Peyer's patch (tissue), 4 donors: ENCODE data around the gene VPS35L.

Experiments used
- CTCF ChIP-seq, 6 experiments: fragments of 450-650 bp in 4 of 6; fragments of 200-600 bp in 2 of 6; sonication (generic) in 1 of 6; IDR thresholded peaks; one replicate each; pipeline ENCODE4 v1.5.1; 2017 to 2019; ENCODE audit warnings: antibody characterized with exemption in 6 of 6, mild to moderate bottlenecking in 3 of 6, moderate library complexity in 1 of 6
- POLR2A ChIP-seq, 2 donors: fragments of 450-650 bp; IDR thresholded peaks; one replicate each; pipeline ENCODE4 v1.5.1; 2017; ENCODE audit warnings: antibody characterized with exemption in 2 of 2, mild to moderate bottlenecking in 2 of 2, moderate library complexity in 2 of 2

GRCh38 chr16:19674485-19674884, 119.0 kb downstream of the VPS35L start:
- TF ChIP-seq CTCF (IDR thresholded peaks at IDR 0.05) (no peak), POLR2A (IDR thresholded peaks at IDR 0.05) (no peak)
